Astrocyte of the spinal cord (primary cell): ENCODE measurements around the gene HUWE1.
"Not testable (repeated sequence)": the region's sequence is repeated elsewhere in the genome, so short reads cannot be mapped to it uniquely, and the experiment has no call there.

Experiments used
- DNase-seq: peaks from one replicate; pipeline ENCODE4 v3.0.0; 2011; ENCODE audit warnings: low read depth, low spot score
- H3K4me3 ChIP-seq: 2 replicates; pipeline ENCODE4 v1.5.1; 2011; ENCODE audit warnings: low read depth, mild to moderate bottlenecking, low read length, moderate library complexity
- in situ Hi-C: cut with HindIII; loops from 2 replicates; pipeline ENCODE4 v1.10.0; 2017; ENCODE audit warnings: low sequenced_read_pairs
- TF ChIP-seq, protein P1 (sequence below): IDR thresholded peaks from 2 replicates; pipeline ENCODE4 v1.5.1; 2012; ENCODE audit warnings: low read depth, mild to moderate bottlenecking, low read length, inconsistent platforms

The HUWE1 gene

DNA sequence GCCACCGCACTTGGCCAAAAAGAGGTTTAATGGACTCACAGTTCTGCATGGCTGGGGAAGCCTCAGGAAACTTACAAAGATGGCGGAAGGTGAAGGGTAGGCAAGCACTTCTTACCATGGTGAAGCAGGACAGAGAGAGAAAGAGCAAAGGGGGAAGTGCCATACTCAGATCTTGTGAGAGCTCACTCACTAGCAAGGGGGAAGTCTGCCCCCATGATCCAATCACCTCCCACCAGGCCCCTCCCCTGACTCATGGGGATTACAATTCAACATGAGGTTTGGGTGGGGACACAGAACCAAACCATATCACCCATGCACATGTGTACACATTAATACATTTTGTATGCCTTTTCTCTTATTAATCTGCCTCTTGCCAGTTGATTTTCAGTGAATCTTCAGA, 175.2 kb downstream of the HUWE1 start:
- no peak for DNase-seq
- TF ChIP-seq, protein P1, sequence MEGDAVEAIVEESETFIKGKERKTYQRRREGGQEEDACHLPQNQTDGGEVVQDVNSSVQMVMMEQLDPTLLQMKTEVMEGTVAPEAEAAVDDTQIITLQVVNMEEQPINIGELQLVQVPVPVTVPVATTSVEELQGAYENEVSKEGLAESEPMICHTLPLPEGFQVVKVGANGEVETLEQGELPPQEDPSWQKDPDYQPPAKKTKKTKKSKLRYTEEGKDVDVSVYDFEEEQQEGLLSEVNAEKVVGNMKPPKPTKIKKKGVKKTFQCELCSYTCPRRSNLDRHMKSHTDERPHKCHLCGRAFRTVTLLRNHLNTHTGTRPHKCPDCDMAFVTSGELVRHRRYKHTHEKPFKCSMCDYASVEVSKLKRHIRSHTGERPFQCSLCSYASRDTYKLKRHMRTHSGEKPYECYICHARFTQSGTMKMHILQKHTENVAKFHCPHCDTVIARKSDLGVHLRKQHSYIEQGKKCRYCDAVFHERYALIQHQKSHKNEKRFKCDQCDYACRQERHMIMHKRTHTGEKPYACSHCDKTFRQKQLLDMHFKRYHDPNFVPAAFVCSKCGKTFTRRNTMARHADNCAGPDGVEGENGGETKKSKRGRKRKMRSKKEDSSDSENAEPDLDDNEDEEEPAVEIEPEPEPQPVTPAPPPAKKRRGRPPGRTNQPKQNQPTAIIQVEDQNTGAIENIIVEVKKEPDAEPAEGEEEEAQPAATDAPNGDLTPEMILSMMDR = no peak
- no peak overlapping the region for H3K4me3 ChIP-seq
- in situ Hi-C loops = no loop called here

- DNase-seq, in situ Hi-C loops, H3K4me3 ChIP-seq: not testable (repeated sequence)
Measured at GRCh38 chrX:53504035-53504434, 182.5 kb downstream of the HUWE1 start.

DNA sequence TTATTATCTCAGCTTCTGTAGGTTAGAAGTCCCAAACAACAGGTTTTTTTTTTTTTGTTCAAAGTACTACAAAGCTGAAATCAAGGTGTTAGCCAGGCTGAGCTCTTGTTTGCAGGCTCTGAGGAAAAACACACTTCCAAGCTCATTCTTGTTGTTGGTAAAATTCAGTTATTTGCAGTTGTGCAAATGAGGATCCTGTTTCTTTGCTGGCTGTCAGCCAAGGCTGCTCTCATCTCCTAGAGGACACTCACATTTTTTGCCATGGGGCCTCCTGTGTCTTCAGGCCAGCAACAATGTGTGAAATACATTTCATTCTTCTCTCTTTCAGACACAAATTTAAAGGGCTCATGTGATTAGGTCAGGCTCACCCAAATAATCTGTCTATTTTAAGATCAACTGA, 192.1 kb downstream of the HUWE1 start:
- TF ChIP-seq, protein P1 = no peak
- DNase-seq = no peak
- in situ Hi-C loops = no loop called here
- H3K4me3 ChIP-seq = no peak overlapping the region

- no peak for DNase-seq
- TF ChIP-seq, protein P1 = no peak
- in situ Hi-C loops = no loop called here
- H3K4me3 ChIP-seq = no peak overlapping the region
Measured at GRCh38 chrX:53486285-53486684, 200.2 kb downstream of the HUWE1 start.

DNA sequence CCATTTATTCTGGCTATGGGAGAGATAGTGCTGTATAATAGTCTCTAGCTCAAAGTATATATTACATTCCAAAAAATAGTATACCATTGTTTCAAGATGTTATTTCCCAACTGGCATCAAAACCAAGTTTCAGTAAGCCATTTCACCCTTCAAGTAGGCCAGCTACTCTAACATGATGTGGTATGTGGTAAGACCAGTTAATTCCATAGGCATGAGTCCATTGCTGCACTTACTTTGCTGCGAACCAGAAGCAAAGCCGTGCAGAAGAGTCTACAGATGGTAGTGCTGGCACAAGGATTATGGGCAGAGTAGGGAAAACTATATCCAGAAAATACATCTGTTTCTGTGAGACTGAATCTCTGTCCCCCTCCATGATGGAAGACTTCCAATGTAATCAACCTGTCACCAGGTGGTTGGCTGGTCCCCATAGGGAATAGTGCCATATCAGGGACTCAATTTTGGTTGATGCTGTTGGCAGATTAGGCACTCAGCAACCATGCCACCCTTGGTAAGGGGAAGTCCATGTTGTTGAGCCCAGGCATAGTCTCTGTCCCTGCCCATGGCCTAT, 202.6 kb downstream of the HUWE1 start:
- peak; percentile 20 for DNase-seq
- in situ Hi-C loops = no loop called here
- TF ChIP-seq, protein P1 = no peak
- H3K4me3 ChIP-seq = no peak overlapping the region

GRCh38 chrX:53483416-53483815, 203.1 kb downstream of the HUWE1 start:
- no peak overlapping the region for H3K4me3 ChIP-seq
- in situ Hi-C loops = no loop called here
- DNase-seq = no peak
- TF ChIP-seq, protein P1 = no peak
